ENCODE results near the gene ZDHHC8.

ZDHHC8 gene

GRCh38 chr22:20178915-20179227 lies 47.3 kb downstream of the ZDHHC8 start:
- no peak for DNase-seq (ENCODE audit: low read depth in 2 of 2)

- DNase-seq (ENCODE audit: low read depth in 2 of 2) = no peak
Measured at GRCh38 chr22:20179455-20180244, 48.0 kb downstream of the ZDHHC8 start.

- DNase-seq (ENCODE audit: low read depth in 2 of 2) = no peak
Measured at GRCh38 chr22:20180245-20180630, 48.6 kb downstream of the ZDHHC8 start.

- DNase-seq (ENCODE audit: low read depth in 2 of 2) = no peak
Measured at GRCh38 chr22:20180640-20181039, 49.0 kb downstream of the ZDHHC8 start.

- DNase-seq (ENCODE audit: low read depth in 2 of 2) = no peak
Measured at GRCh38 chr22:20181194-20181883, 49.7 kb downstream of the ZDHHC8 start.

GRCh38 chr22:20181884-20182236 lies 50.3 kb downstream of the ZDHHC8 start:
- no peak for DNase-seq (ENCODE audit: low read depth in 2 of 2)

- no peak for DNase-seq (ENCODE audit: low read depth in 2 of 2)
Measured at GRCh38 chr22:20182365-20182764, 50.8 kb downstream of the ZDHHC8 start.

- no peak for DNase-seq (ENCODE audit: low read depth in 2 of 2)
Measured at GRCh38 chr22:20183101-20183500, 51.5 kb downstream of the ZDHHC8 start.

- DNase-seq (ENCODE audit: low read depth in 2 of 2) = no peak
Measured at GRCh38 chr22:20183823-20184222, 52.2 kb downstream of the ZDHHC8 start.

GRCh38 chr22:20184501-20185165 lies 53.0 kb downstream of the ZDHHC8 start:
- DNase-seq (ENCODE audit: low read depth in 2 of 2) = no peak

GRCh38 chr22:20185750-20186149 lies 54.1 kb downstream of the ZDHHC8 start:
- DNase-seq (ENCODE audit: low read depth in 2 of 2) = no peak

- DNase-seq (ENCODE audit: low read depth in 2 of 2) = no peak
Measured at GRCh38 chr22:20186183-20186870, 54.7 kb downstream of the ZDHHC8 start.

- no peak for DNase-seq (ENCODE audit: low read depth in 2 of 2)
Measured at GRCh38 chr22:20186871-20187546, 55.4 kb downstream of the ZDHHC8 start.

GRCh38 chr22:20187777-20188566 lies 56.4 kb downstream of the ZDHHC8 start:
- DNase-seq (ENCODE audit: low read depth in 2 of 2) = no peak

GRCh38 chr22:20188567-20188877 lies 56.9 kb downstream of the ZDHHC8 start:
- DNase-seq (ENCODE audit: low read depth in 2 of 2) = no peak

- no peak for DNase-seq (ENCODE audit: low read depth in 2 of 2)
Measured at GRCh38 chr22:20191000-20191515, 59.5 kb downstream of the ZDHHC8 start.

- DNase-seq (ENCODE audit: low read depth in 2 of 2) = no peak
Measured at GRCh38 chr22:20191803-20192202, 60.2 kb downstream of the ZDHHC8 start.

GRCh38 chr22:20192293-20192971 lies 60.8 kb downstream of the ZDHHC8 start:
- no peak for DNase-seq (ENCODE audit: low read depth in 2 of 2)

- no peak for DNase-seq (ENCODE audit: low read depth in 2 of 2)
Measured at GRCh38 chr22:20192972-20193760, 61.6 kb downstream of the ZDHHC8 start.
